ENCODE measurements around the gene PSMC5.
"Not testable (repeated sequence)": the region's sequence is repeated elsewhere in the genome, so short reads cannot be mapped to it uniquely, and the experiment has no call there.

Gene PSMC5

DNA sequence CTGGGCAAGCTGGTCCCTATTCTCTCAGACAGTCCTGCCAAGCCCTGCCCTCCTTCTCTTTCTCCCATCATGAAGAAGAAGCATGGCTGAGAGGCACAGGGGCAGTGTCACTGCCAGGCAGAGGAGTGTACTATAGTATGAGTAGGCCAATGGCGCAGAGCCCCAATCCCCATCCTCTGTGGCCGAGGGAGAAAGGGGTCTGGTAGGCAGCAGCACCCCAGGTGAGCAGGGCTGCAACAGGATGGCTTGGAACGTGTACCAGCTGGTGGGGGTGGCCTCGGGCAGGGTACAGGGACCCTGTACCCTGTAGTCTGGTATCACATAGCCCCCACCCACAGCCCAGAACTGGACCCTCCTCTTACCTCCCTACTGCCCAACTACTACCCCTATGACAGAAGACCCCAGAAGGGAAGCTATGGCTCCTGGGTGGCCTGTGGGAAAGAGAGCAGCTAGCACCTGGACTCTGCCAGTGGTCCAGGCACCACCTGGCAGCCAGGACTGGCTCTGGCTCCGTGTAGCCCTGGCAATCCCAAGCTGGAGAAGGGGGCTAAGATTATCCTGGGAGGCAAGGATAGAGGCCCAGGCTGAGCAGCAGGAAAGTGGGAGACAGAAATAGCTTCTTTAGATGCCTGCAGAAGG is 10.8 kb downstream of the PSMC5 start:
- in situ Hi-C loops (cut with MboI; ENCODE audit: low sequenced_read_pairs) = loop anchor here (25.0 kb wide), 1 partner anchor 401 kb away; the partner anchor contains the start of gene CYB561

DNA sequence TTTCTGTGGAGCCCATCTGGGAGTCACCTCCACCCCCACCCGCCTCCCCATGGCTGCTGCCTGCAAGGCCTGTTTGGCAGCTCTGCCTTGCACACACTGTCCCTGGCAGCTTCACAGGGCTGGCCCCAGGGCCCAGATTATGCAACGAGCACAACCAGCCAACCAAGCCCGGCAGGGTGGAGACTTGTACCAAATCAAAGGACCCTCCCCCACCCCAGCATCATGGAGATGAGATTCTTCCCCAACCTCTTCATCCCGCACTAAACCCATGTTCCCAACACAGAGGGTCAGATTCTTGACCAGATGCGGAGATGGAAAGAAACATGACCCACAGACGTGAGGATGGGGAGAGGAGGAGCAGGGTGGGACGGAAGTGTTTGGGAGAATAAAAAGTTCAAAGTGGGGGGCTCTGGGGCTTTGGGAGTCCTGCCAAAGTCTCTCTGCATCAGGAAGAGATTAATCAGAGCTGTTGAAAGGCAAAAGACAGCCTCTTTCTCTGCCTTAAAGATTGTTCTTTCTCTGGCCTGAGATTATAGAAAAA is 11.5 kb downstream of the PSMC5 start:
- in situ Hi-C loops (cut with MboI; ENCODE audit: low sequenced_read_pairs) = loop anchor here (25.0 kb wide), 1 partner anchor 401 kb away; the partner anchor contains the start of gene CYB561

DNA sequence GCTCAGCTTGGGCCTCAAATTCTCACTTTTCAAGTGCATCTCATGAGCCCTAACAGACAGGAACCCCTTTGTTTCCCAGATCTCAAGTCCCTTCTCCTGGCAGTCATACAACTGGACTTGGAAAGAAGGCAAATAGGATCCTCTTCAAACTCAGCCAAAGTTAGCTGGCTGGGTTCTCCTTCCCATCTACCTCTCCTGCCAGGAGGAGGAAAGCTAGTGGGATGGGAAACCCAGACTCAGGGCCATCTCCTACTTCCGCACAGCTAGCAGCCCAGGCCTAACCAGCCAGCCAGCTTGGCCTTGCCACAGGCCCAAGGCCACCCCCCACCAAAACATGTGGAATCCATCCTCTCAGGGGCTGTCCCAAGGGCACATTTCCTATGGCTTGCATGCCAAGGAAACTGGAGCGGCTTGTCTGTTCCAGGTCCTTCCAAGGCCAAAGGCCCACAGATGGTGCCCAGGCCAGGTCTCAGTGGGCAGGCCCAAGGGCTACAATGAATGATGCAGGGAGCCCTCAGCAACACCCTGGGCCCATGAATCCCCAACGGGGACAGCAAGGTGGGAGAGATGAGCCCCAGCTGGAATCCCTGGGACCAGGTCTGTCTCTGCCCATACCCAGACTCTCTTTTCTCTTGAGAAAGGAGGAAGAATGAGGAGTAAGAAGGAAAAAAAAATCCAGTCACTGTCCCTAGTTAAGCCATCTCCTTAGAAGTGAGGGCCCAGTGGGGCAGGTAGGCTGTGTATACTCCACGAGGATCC is 13.5 kb downstream of the PSMC5 start:
- in situ Hi-C loops (cut with MboI; ENCODE audit: low sequenced_read_pairs) = loop anchor here (25.0 kb wide), 1 partner anchor 403 kb away; the partner anchor contains the start of gene CYB561

DNA sequence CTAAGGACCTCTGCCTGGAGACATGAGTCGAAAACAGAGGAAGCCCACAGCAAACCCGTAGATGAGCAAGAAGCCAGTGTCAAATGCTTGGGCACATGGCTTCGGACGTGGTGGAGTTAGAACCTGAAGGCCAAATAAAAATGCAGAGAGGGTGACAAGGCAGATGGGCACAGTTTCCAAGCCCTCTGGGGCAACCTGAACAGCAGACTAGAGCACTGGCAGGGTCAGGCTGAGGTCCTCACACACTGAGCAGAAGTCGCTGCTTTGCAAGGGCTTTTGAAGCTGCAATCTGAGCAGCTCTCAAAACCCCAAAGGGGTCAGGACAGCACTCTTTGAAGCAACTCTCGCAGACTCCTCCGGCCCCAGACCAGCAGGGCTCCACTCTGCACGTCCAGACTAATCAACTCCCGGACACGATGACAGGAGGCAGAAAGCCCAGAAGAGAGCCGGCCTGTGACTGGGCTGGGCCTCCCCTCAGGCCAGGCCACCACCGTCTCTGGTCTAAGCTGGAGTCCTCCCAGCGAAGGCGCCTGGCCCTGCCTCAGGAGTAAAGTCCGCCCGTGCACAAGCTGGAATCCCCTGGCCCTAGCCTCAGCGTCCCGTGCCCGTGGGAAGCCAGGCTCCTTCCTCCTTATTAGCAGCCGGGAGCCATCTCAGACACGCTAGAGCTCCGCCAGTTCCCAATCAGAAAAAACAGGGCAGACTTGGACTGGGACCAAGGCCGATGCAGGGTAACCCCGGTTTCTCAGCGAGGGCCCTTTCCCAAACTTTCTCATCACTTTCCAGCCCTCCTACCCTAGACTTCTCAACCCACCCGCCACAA is 14.3 kb downstream of the PSMC5 start:
- in situ Hi-C loops (cut with MboI; ENCODE audit: low sequenced_read_pairs) = loop anchor here (25.0 kb wide), 1 partner anchor 404 kb away; the partner anchor contains the start of gene CYB561

DNA sequence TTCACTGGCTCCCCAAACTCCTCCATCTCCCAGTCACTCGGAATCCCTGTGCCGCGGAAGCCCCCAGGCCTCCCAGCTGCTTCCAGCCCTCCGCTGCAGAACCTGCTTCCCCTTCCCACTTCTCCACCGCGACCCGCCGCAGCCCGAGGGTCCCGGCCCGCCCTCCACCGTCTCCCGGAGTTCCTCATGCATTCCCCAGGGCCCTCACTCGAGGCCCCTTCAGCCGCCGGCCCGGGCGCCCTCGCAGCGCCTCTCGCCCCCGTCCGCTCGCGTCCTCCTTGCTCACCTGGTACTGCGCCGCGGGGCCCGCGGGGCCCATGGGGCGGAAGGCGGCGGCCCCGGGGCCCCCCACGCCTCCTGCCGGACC is 14.9 kb downstream of the PSMC5 start:
- in situ Hi-C loops (cut with MboI; ENCODE audit: low sequenced_read_pairs) = loop anchor here (25.0 kb wide), 1 partner anchor 405 kb away; the partner anchor contains the start of gene CYB561

DNA sequence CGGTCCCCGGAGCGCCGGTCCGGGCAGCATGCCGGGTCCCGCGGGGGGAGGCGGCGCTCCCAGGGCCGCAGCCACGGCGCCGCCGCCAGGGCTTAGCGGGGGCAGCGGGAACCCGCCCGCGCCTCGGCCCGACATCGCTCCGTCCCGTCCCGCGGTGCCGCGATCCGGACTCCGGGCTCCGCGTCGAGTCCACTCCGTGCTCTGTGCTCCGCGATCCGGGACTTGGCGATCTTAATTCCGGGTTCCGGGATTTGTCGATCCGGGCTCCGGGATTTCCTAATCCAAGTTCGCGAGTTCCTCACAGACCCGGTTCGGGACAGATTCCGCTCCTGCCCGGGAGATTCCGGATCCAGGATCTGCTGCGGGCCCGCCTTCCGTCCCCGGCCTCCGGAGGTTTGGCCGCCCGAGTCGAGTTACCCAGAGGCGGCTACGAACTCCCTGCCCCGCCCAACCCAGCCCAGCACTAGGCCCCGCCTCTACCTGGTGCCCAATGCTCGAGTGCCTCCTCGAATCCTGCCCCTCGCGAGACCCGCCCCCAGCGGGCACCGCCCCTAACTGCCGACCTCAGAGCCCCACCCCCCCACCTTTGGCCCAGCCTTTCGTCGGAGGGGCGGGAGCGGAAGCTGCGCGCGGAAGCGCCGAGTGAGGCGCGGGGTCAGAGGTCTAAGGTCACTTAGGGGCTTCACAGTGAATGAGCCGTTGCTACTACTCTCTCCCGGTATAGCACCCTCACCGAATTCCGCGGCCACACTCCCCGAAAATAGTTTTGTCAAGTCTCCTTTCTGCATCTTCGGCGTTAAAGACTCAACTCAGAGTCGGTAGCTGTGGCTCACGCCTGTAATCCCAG is 15.5 kb downstream of the PSMC5 start, which contains the start of gene SMARCD2:
SMARCD2 (minus strand) TSS at position 146 of the 847 bp plus-strand sequence; CDS start at position 135, 11 bp downstream.
- in situ Hi-C loops (cut with MboI; ENCODE audit: low sequenced_read_pairs) = loop anchor here (25.0 kb wide), 1 partner anchor 405 kb away; the partner anchor contains the start of gene CYB561

DNA sequence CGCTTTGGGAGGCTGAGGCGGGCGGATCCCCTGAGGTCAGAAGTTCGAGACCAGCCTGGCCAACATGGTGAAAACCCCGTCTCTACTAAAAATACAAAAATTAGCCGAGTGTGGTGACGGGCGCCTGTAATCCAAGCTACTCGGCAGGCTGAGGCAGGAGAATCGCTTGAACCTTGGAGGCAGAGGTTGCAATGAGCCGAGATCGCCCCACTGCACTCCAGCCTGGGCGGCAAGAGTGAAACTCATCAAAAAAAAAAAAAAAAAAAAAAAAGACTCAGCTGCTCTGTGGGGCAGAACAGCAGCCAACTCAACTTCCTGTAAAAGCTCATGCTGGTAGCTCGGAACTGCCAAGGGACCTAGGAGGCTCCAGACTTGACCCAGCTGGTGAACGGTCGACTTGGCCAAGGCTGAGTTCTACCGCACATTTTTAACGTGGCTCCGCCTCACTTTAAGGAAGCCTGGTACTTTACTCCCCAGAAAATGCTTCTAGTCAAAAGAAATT is 16.2 kb downstream of the PSMC5 start:
- in situ Hi-C loops (cut with MboI; ENCODE audit: low sequenced_read_pairs) = loop anchor here (25.0 kb wide), 1 partner anchor 406 kb away; the partner anchor contains the start of gene CYB561

DNA sequence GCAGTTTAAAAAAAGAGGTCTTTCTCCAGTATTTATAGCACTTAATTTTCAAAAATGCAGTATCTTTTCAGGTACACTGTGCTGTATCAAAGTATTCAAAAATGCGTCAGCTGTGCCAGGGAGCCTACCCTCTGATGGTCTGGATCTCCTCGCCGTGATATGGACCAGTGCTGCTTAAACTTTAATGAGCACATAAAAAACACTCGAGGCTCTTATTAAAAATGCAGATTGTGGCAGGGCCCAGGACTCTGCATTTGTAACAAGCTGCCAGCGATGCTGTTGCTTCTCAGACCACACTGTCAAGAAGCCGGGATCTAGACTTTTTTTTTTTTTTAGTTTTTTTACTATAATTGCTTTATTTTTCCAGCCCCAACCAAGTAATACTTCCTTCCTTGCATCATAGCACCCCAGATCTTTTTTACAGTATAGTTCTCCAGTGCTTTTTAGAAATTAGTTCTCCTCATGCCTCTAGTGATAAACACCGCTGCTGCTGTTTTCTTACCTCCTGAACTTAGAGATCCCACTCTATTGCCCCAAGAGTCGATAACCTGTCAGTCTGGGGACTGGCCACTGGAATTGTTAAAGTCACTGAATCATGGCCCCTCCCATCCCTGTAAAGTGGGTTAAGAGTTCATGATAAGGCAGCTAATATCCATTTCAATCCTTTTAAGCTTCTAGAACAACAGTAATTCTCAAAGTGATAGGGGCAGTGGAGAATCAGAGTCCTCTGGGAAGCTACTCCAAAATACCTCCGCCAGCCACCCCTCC is 16.9 kb downstream of the PSMC5 start:
- in situ Hi-C loops (cut with MboI; ENCODE audit: low sequenced_read_pairs) = loop anchor here (25.0 kb wide), 1 partner anchor 407 kb away; the partner anchor contains the start of gene CYB561

DNA sequence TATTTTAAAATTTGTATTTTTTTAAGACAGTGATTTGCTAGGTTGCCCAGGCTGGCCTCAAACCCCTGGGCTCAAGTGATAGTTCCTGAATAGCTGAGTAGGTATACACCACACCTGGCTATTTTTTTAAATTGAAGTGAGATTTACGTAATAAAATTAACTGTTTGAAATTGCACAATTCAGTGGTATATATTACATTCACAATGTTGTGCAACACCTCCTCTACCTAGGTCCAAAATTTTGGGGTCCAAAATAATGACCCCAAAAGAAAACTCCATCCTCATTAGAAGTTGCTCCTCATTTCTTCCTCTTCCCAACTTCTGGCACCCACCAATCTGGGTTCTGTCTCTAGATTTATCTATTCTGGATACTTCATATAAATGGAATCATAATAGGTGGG is 18.3 kb downstream of the PSMC5 start:
- in situ Hi-C loops (cut with MboI; ENCODE audit: low sequenced_read_pairs) = loop anchor here (25.0 kb wide), 1 partner anchor 408 kb away; the partner anchor contains the start of gene CYB561

DNA sequence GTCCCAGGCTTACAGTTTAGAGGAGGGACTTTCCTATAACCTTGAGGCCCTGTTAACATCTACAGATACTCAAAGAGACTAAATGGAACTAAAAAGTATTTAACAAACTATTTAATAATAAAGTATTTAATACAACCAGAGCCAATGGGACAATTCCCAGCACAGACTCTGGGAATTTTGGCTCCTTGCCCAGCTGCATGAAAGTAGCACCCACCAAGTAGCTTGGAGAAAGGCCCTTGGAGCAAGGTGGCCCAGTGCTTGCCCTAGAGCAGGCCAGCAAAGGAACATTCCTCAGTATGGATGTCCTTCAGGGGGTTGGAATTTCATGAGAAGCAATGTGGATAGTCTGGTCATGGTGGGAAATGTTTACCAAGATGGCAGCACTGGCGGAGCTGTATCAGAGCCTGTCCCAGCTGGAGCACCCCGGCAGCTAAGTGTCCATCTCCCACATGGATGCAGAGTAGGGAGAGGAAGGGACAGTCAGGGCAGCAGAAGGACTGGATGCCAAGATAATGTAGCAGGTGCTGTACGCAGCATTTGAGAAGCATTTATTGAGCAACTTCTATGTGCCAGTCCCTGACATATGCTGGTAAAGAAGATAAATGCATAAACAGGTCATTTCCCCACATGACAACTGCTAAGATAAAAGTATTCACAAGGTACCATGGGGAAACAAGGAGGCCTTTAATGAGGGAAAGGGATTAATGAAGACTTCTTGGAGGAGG is 20.5 kb downstream of the PSMC5 start:
- in situ Hi-C loops (cut with MboI; ENCODE audit: low sequenced_read_pairs) = loop anchor here (25.0 kb wide), 1 partner anchor 410 kb away; the partner anchor contains the start of gene CYB561

DNA sequence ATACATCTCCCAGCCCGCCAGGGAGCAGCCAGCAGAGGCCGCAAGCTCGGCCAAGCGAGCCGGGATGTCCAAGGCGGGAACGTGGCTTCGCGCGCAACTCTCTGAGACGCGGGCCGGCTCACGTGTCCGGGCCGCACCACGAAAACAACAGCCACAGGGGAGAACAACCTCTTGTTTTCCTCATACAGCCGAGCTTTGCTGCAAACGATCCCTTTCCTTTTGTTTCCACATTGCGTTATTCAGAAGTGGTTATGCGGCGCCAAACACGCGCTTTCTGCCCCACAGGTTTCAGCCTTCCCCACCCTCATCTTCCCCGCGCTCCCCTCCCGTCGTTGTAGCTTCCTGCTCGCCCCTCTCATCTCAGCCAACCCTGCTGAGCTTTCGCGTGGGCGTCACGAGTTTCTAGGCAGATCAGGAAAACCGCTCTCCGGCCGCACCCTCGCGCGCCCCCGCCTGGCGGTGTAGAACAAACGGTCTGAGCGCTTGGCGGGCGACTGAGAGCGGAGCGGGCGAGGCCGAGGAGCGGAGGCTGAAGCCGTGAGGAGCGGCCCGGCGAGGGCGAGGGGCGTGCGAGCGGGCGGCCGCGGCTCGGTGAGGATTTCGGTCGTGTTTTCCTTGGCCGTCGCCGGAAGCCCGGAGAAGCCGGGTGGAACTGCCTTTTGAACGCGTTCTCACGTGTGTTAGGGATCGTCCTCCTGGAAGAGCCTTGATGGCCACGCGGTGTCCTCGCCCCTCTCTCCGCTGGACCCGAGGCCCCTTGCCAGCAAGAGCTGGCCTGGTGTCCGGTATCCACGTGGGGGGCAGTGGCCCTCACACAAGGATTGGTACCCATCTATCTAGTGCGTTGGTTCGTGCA is 21.8 kb downstream of the PSMC5 start:
- in situ Hi-C loops (cut with MboI; ENCODE audit: low sequenced_read_pairs) = loop anchor here (25.0 kb wide), 1 partner anchor 412 kb away; the partner anchor contains the start of gene CYB561

DNA sequence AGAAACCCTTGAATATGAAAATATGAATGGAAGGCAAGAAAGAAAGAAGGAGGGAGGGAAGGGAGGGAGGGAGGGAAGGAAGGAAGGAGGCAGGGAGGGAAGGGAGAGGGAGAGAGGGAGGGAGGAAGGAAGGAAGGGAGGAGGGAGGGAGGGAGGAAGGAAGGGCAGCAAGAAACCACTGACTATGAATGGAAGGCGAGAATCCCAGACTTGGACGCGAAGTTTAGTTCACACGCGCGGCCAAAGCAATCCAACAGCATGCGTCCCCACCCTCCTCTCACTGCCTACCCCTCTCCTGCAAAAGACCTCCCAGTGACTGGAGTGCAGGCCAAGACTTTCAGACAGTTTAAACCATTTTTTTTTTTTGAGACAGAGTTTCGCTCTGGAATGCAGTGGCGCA is 23.2 kb downstream of the PSMC5 start:
- in situ Hi-C loops (cut with MboI; ENCODE audit: low sequenced_read_pairs) = no loop called here

DNA sequence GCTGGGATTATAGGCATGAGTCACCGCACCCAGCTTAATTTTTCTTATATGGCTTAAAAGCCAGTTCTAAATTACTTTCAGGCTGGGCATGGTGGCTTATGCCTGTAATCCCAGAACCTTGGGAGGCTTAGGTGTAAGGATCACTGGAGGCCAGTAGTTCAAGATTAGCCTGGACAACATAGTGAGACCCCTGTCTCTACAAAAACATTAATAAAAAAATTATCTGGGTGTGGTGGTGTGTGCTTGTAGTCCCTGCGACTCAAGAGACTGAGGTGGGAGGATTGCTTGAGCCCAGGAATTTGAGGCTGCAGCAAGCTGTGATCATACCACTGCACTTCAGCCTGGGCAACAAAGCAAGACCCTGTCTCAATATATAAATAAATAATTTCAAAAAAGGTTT is 26.0 kb downstream of the PSMC5 start:
- in situ Hi-C loops (cut with MboI; ENCODE audit: low sequenced_read_pairs) = no loop called here

DNA sequence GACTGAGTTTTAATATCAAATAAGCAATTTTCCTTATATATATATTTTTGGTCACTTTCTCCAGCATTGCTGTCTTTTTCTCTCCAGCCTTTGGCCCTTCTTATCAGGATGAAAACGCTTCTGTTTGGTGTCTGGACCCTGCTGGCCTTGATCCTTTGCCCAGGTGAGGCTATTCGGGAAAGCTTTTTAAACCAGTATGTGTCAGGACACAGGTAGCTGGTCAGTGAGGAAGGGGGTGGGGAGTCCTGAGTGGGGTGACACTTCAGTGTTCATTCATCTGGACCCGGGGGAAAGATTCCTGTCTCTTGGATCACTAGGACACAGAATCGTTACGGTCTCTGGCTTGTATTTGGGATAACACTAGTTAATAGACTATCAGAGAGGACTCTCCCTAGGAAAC is 27.5 kb downstream of the PSMC5 start:
- in situ Hi-C loops (cut with MboI; ENCODE audit: low sequenced_read_pairs) = no loop called here

DNA sequence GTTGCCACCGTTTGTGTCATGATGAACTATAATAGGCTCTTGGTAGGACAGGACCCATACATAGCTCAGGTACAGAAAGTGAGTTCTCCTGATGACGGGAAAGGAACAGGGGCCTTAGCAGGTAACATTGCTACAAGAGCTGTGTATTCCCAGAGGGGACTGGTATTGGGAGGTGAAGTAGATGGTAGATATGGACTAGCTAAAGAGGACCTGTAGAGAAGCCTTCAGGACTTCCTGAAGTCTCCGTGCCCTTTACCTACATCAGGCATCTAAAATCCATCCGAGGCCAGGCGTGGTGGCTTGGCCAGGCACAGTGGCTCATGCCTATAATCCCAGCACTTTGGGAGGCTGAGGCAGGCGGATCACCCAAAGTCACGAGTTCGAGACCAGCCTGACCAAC is 28.0 kb downstream of the PSMC5 start:
- in situ Hi-C loops (cut with MboI; ENCODE audit: low sequenced_read_pairs) = no loop called here

DNA sequence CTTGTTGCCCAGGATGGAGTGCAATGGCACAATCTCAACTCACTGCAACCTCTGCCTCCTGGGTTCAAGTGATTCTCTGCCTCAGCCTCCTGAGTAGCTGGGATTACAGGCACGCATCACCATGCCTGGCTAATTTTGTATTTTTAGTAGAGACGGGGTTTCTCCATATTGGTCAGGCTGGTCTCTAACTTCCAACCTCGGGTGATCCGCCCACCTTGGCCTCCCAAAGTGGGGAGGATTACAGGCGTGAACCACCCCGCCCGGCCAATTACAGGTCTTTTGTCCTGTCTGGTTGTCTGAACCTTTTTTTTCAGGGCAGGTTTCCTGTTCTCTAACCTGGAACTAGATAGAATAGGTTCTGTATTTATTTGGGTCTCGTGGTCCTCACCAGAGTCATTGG is 29.2 kb downstream of the PSMC5 start:
- in situ Hi-C loops (cut with MboI; ENCODE audit: low sequenced_read_pairs) = not testable (repeated sequence)

DNA sequence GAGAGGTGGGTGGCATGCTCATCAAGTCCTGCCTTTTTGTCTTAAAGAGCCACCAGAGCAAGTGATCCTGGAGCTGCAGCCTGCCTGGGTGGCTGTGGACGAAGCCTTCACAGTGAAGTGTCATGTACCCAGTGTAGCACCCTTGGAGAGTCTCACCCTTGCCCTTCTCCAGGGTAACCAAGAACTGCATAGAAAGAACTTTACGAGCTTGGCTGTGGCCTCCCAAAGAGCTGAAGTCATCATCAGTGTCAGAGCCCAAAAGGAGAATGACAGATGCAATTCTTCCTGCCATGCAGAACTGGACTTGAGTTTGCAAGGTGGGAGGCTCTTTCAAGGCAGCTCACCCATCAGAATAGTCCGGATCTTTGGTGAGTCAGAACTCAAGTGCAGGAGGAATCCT is 32.0 kb downstream of the PSMC5 start:
- in situ Hi-C loops (cut with MboI; ENCODE audit: low sequenced_read_pairs) = no loop called here
